LNCAP (cell line): Measurements from ENCODE around the gene PAPPA.

ENCODE experiments used
- CTCF ChIP-seq: fragments of 450-650 bp; IDR thresholded peaks from 2 replicates; pipeline ENCODE4 v1.5.1; 2017; ENCODE audit warnings: mild to moderate bottlenecking

The PAPPA gene

GRCh38 chr9:116262448-116262847 lies 108.9 kb downstream of the PAPPA start:
- no peak for TF ChIP-seq CTCF

DNA sequence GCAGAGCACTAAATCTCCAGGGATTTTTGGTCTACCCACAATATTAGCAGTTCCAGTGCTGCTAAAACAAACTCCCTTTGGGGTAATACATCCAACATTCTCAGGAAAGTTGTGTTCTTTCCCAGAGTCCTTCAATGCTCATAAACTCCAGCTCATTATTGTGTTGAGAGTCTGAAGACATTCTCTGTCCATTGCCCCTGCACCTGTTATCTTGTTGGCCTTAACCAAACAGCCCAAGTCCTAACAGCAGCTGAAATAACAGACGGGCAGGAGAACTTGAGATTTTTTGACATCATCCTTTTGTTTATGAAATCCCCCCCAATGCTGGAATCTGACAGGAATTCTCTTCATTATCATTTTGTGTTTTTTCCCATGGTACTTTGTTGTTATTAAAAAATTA lies 110.8 kb downstream of the PAPPA start:
- TF ChIP-seq CTCF = no peak

DNA sequence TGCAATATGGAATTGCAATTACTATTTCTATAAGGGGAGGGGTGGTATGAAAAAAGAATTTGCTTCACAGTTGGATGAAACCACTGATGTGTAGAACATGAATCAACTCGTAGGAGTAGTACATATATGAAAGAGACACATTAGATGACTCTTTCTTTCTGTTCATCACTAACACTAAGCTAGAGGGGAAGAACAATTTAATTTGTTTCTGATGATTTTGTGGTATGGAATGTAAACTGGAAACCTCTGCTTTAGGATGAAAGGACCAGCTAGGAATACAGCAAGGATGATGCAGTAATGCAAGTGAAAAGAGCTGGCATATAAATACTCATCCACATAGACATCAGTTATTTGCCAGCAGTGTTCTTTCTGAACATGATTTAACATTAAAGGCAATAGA lies 113.4 kb downstream of the PAPPA start:
- no peak for TF ChIP-seq CTCF

DNA sequence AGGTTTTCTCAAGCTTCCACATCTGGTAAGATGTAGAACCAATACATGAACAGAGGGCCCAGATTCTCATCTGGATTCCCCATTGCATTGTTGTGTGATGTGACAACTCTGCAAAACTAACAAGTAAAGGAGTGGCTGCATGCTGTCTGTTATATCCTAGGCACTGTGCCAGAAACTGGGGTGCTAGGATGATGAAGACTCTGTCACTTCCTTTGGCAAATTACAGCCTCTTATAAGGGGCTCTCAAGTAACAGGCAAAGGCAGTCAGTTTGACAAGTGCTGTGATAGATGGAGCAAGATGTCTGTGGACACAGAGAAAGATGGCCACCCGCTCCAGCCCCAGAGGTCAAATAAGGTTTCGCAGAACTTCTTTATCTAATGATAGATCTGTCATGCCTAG lies 115.7 kb downstream of the PAPPA start:
- TF ChIP-seq CTCF = no peak

DNA sequence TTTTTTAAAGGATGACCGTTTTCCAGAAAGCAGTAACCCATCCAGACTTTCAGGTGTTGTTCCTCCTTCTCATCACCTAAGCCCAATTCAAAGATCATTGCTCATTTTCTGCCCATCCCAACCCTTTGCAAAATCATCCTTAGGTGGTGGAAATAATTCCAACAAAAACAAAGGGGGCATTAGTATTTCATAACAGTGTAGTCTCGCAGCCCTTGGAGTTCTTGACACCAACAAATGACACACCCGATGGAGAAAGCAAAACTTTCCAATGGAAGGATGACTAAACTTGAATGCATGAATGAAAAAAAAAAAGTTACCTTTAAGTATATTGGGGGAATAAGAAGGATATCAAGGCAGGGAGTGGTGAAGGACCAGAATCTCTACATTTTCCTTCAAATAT lies 117.0 kb downstream of the PAPPA start:
- no peak for TF ChIP-seq CTCF

DNA sequence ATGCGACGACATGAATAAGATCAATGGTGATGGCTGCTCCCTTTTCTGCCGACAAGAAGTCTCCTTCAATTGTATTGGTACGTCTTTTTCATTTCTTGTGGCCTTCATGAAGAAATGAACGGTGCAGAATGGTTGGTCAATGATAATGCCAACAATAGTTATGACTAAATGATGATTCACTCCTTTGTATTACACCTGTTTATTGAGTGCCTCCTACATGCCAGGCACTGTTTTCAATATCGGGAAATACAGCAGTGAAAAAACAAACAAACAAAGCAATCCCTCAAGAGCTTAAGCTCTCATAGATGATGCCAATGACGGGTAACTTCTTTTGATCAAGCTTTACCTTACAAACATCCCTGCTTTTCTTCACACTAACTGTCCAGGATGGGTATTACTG lies 117.7 kb downstream of the PAPPA start:
- TF ChIP-seq CTCF = no peak

- no peak for TF ChIP-seq CTCF
Measured at GRCh38 chr9:116271991-116272390, 118.4 kb downstream of the PAPPA start.

DNA sequence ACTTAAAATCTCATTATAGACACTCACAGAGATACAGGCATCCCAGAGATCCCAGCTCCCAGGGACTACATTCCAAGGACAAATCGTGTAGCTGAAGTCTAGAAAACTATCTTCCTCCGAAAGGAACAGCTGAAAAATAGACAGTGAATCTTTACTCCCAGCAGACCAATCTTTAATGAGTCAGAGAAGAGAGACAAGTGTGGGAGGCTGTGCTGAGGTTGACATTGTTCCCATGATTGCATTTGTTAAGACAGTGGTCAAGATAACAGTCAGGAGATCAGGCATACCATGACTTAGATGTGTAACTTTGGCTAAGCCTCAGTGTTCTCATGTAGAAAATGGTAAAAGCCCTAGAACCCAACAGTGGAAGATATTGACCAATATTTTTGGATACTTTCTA lies 120.7 kb downstream of the PAPPA start:
- TF ChIP-seq CTCF = no peak
